IPS-18a (cell line): Measurements from ENCODE around the gene CXADR.

ENCODE experiments used
- H3K27ac ChIP-seq: one replicate; pipeline ENCODE4 v1.5.1; 2013; ENCODE audit warnings: low read length
- H3K27me3 ChIP-seq: one replicate; pipeline ENCODE4 v1.6.1; 2013; ENCODE audit warnings: mild to moderate bottlenecking, low read length; ENCODE audit not compliant: control insufficient read depth, insufficient read depth
- H3K36me3 ChIP-seq: one replicate; pipeline ENCODE4 v1.6.1; 2013; ENCODE audit warnings: low read depth, low read length; ENCODE audit not compliant: control insufficient read depth
- H3K4me1 ChIP-seq: one replicate; pipeline ENCODE4 v1.6.1; 2013; ENCODE audit warnings: low read depth, low read length; ENCODE audit not compliant: control insufficient read depth
- H3K4me3 ChIP-seq: one replicate; pipeline ENCODE4 v1.5.1; 2013; ENCODE audit warnings: low read length
- H3K9ac ChIP-seq: one replicate; pipeline ENCODE4 v1.6.1; 2013; ENCODE audit warnings: mild to moderate bottlenecking, low read length, moderate library complexity
- H3K9me3 ChIP-seq: one replicate; pipeline ENCODE4 v1.6.1; 2013; ENCODE audit warnings: low read depth, low read length; ENCODE audit not compliant: control insufficient read depth

Gene CXADR

DNA sequence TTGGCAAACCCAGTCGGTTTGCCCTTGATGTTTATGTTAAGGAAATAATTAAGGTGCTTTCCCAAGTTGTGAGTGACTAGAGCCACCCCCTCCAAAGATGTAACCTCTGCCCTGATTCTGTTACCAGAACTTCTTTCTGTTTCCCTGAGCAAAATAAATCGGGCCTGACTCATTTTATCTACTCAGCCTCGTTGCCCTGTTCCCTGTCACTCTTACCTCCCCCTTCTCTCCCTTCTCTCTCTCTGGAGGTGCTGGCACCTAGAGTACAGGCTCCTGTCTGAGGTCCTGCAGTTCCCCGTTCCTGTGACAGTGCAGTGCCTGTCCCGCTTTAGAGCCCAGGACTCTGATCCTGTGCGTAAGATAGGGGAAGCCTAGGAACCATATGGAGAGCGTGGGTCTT is 35.4 kb downstream of the CXADR start:
- Histone ChIP-seq H3K9ac (no peak overlapping the region), H3K27me3 (no peaks in the 10 kb centered on the region), H3K4me3 (no peak overlapping the region), H3K9me3 (no peaks in the 10 kb centered on the region), H3K36me3 (peaks cover 53% of the 10 kb centered on the region), H3K4me1 (peaks cover 5% of the 10 kb centered on the region), H3K27ac (no peak overlapping the region)

- H3K27me3 ChIP-seq, result no peaks in the 10 kb centered on the region
- no peak overlapping the region for H3K9ac ChIP-seq
- no peak overlapping the region for H3K27ac ChIP-seq
- H3K4me1 ChIP-seq, result no peaks in the 10 kb centered on the region
- no peak overlapping the region for H3K4me3 ChIP-seq
- H3K36me3 ChIP-seq, result peaks cover 73% of the 10 kb centered on the region
- no peaks in the 10 kb centered on the region for H3K9me3 ChIP-seq
These were observed 37.9 kb downstream of the CXADR start for GRCh38 chr21:17550671-17551308.

- Histone ChIP-seq H3K4me3 (no peak overlapping the region), H3K9me3 (no peaks in the 10 kb centered on the region), H3K36me3 (peaks cover 78% of the 10 kb centered on the region), H3K27ac (no peak overlapping the region), H3K27me3 (no peaks in the 10 kb centered on the region), H3K9ac (no peak overlapping the region), H3K4me1 (no peaks in the 10 kb centered on the region)
These were observed 39.6 kb downstream of the CXADR start for GRCh38 chr21:17552410-17552809.

GRCh38 chr21:17554120-17554519 is 41.3 kb downstream of the CXADR start:
- no peaks in the 10 kb centered on the region for H3K27me3 ChIP-seq
- no peaks in the 10 kb centered on the region for H3K4me1 ChIP-seq
- no peaks in the 10 kb centered on the region for H3K9me3 ChIP-seq
- H3K9ac ChIP-seq, result no peak overlapping the region
- no peak overlapping the region for H3K27ac ChIP-seq
- peaks cover 82% of the 10 kb centered on the region for H3K36me3 ChIP-seq
- H3K4me3 ChIP-seq, result no peak overlapping the region

- Histone ChIP-seq H3K27ac (no peak overlapping the region), H3K27me3 (no peaks in the 10 kb centered on the region), H3K36me3 (peaks cover 80% of the 10 kb centered on the region), H3K4me1 (no peaks in the 10 kb centered on the region), H3K4me3 (no peak overlapping the region), H3K9me3 (no peaks in the 10 kb centered on the region), H3K9ac (no peak overlapping the region)
These were observed 42.0 kb downstream of the CXADR start for GRCh38 chr21:17554679-17555465.

DNA sequence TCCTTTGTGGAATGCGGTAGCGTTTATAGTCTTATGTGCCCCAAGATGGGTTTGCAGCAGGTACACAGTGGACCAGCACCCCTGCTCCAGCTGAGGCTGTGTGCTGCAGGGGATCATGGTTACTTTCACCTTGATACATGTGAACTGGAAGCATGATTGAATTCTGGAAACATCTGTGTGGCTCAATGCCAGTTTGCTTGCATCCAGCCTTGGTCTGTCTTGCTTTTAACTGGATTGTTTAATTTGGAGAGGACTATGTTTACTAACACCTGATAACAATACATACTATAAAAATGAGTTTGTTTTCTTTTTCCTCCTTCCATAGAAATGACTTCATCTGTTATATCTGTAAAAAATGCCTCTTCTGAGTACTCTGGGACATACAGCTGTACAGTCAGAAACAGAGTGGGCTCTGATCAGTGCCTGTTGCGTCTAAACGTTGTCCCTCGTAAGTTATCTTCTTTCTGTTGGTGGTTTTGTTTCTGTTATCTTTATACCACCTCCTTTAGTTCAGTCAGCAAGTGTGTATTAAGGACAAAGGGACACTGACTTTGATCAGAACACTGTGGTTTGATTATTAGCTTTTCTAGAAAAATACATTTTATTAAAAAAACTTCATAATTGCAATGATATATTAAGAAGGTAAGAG is 47.7 kb downstream of the CXADR start:
- H3K36me3 ChIP-seq, result peaks cover 81% of the 10 kb centered on the region
- no peak overlapping the region for H3K27ac ChIP-seq
- no peak overlapping the region for H3K9ac ChIP-seq
- no peaks in the 10 kb centered on the region for H3K4me1 ChIP-seq
- no peaks in the 10 kb centered on the region for H3K9me3 ChIP-seq
- no peak overlapping the region for H3K4me3 ChIP-seq
- no peaks in the 10 kb centered on the region for H3K27me3 ChIP-seq

DNA sequence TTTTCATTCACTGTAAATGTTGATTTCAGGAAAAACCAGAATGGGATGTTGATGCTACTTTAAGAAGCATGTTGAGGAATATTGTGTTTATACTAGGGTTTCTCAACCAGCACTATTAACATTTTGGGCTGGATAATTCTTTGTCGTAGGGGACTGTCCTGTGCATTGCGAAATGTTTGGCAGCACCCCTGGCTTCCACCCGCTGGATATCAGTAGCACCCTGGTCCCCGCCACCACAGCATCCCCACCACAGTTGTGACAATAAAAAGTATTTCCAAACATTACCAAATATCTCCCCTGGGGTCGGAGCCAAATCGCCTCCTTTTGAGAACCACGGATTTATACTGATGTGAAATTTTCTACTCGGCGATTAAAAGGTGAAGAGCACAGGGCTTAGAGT is 57.9 kb downstream of the CXADR start:
- H3K4me1 ChIP-seq, result no peaks in the 10 kb centered on the region
- H3K36me3 ChIP-seq, result peaks cover 21% of the 10 kb centered on the region
- no peak overlapping the region for H3K9ac ChIP-seq
- H3K4me3 ChIP-seq, result no peak overlapping the region
- H3K27me3 ChIP-seq, result no peaks in the 10 kb centered on the region
- H3K27ac ChIP-seq, result no peak overlapping the region
- H3K9me3 ChIP-seq, result no peaks in the 10 kb centered on the region

DNA sequence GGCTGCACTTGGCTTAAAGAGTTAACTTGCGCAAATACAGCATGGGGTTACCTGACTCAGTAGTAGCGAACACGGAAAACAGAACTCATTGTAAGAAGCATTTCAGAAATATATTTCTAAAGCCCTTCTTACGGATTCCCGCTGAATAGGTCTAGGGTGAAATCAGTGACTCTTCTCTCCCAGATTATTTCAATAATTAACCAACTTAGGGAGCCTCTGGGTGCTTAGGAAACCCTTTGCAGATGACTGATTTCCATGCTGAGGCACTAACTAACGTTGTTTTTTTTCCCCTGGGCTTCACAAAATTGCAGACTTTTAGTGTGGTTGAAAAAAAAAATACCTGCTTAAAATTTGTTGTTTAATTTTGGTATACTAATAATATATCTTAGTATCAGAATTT is 59.6 kb downstream of the CXADR start:
- H3K4me1 ChIP-seq, result no peaks in the 10 kb centered on the region
- H3K36me3 ChIP-seq, result peaks cover 17% of the 10 kb centered on the region
- no peaks in the 10 kb centered on the region for H3K9me3 ChIP-seq
- no peak overlapping the region for H3K9ac ChIP-seq
- no peak overlapping the region for H3K27ac ChIP-seq
- H3K27me3 ChIP-seq, result no peaks in the 10 kb centered on the region
- H3K4me3 ChIP-seq, result no peak overlapping the region

DNA sequence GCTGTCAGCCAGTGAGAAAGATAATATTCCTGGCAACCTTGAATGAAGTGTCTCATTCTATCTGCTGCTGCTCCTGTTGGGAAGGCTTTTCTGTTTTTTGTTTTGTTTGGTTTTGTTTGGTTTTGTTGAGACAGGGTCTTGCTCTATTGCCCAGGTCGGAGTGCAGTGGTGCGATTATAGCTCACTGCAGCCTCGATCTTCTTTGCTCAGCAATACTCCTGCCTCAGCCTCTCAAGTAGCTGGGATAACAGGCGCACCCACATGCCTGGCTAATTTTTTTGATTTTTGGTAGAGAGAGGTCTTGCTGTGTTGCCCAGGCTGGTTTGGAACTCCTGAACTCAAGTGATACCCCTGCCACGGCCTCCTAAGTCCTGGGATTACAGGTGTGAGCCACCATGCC is 62.2 kb downstream of the CXADR start:
- H3K9ac ChIP-seq, result no peak overlapping the region
- H3K4me1 ChIP-seq, result no peaks in the 10 kb centered on the region
- peaks cover 14% of the 10 kb centered on the region for H3K36me3 ChIP-seq
- no peak overlapping the region for H3K27ac ChIP-seq
- H3K9me3 ChIP-seq, result no peaks in the 10 kb centered on the region
- H3K27me3 ChIP-seq, result no peaks in the 10 kb centered on the region
- no peak overlapping the region for H3K4me3 ChIP-seq

GRCh38 chr21:17576080-17576835 is 63.4 kb downstream of the CXADR start:
- no peak overlapping the region for H3K27ac ChIP-seq
- no peak overlapping the region for H3K4me3 ChIP-seq
- H3K4me1 ChIP-seq, result no peaks in the 10 kb centered on the region
- no peaks in the 10 kb centered on the region for H3K27me3 ChIP-seq
- peaks cover 4% of the 10 kb centered on the region for H3K36me3 ChIP-seq
- H3K9me3 ChIP-seq, result no peaks in the 10 kb centered on the region
- no peak overlapping the region for H3K9ac ChIP-seq

GRCh38 chr21:17577701-17578100 is 64.9 kb downstream of the CXADR start:
- H3K9me3 ChIP-seq, result no peaks in the 10 kb centered on the region
- no peak overlapping the region for H3K9ac ChIP-seq
- H3K27ac ChIP-seq, result no peak overlapping the region

More at GRCh38 chr21:17577701-17578100, 64.9 kb downstream of the CXADR start:
- Histone ChIP-seq H3K36me3 (no peaks in the 10 kb centered on the region), H3K4me3 (no peak overlapping the region), H3K4me1 (no peaks in the 10 kb centered on the region), H3K27me3 (no peaks in the 10 kb centered on the region)
